K562 (cell line): ENCODE data around the gene NTNG1.

Source experiments
- CTCF ChIP-seq, 3 experiments: IDR thresholded peaks in 2 of 3; conservative IDR thresholded peaks in 1 of 3; 2 replicates each; pipeline ENCODE4 v1.5.1; 2011 to 2012; ENCODE audit warnings: low read length in 3 of 3, mild to moderate bottlenecking in 3 of 3, control low read depth in 2 of 3, improper control_type of control experiment in 1 of 3, inconsistent platforms in 1 of 3, low read depth in 1 of 3, mixed read lengths in 1 of 3, moderate library complexity in 1 of 3; ENCODE audit not compliant: insufficient read depth in 2 of 3
- DIDO1 ChIP-seq: fragments of 450-650 bp; IDR thresholded peaks from 2 replicates; pipeline ENCODE4 v1.6.1; 2016; ENCODE audit warnings: low read depth, missing biosample characterization, missing genetic modification characterization
- FOSL1 ChIP-seq: fragments of 200-800 bp; sonication (Bioruptor generic); conservative IDR thresholded peaks from 2 replicates; pipeline ENCODE4 v1.6.1; 2016; ENCODE audit warnings: missing genetic modification characterization, missing compliant biosample characterization
- HCFC1 ChIP-seq: IDR thresholded peaks from 2 replicates; pipeline ENCODE4 v1.6.1; 2012; ENCODE audit warnings: low read depth, low read length, improper control_type of control experiment
- KDM2B ChIP-seq: fragments of 250-450 bp; sonication (Bioruptor Pico); IDR thresholded peaks from 2 replicates; pipeline ENCODE4 v1.8.0; 2021; ENCODE audit warnings: mild to moderate bottlenecking, moderate library complexity
- NR3C1 ChIP-seq: sonication (generic); formaldehyde crosslinking; IDR thresholded peaks from 2 replicates; pipeline ENCODE4 v1.8.1; 2022; ENCODE audit warnings: missing genetic modification reagents
- RAD21 ChIP-seq, 2 experiments: fragments of 250-450 bp in 1 of 2; fragments of 450-650 bp in 1 of 2; sonication (Bioruptor Pico) in 1 of 2; formaldehyde crosslinking in 1 of 2; IDR thresholded peaks in 1 of 2; conservative IDR thresholded peaks in 1 of 2; 2 replicates each; pipeline versions ENCODE4 v1.4.0 to v1.8.0; 2020 to 2022; ENCODE audit warnings: mild to moderate bottlenecking in 2 of 2, moderate library complexity in 1 of 2
- RNF219 ChIP-seq: fragments of 250-450 bp; sonication (Bioruptor Pico); IDR thresholded peaks from 2 replicates; pipeline ENCODE4 v1.5.0; 2022; ENCODE audit warnings: mild to moderate bottlenecking
- SOX6 ChIP-seq: fragments of 450-650 bp; IDR thresholded peaks from 2 replicates; pipeline ENCODE4 v1.6.1; 2014; ENCODE audit warnings: mild to moderate bottlenecking
- ZBTB7A ChIP-seq: IDR thresholded peaks from 2 replicates; pipeline ENCODE4 v1.6.1; 2011; ENCODE audit warnings: low read depth, mild to moderate bottlenecking, low read length, moderate library complexity, borderline replicate concordance; ENCODE audit not compliant: control insufficient read depth
- ZFP36 ChIP-seq: fragments of 150-350 bp; IDR thresholded peaks from 2 replicates; pipeline ENCODE4 v1.6.1; 2018; ENCODE audit warnings: low read length, low read depth; ENCODE audit not compliant: partially characterized antibody
- TF ChIP-seq, protein P1 (sequence below), 2 experiments: fragments of 450-650 bp in 1 of 2; sonication (generic) in 1 of 2; formaldehyde crosslinking; conservative IDR thresholded peaks; 2 replicates each; pipeline versions ENCODE4 v1.4.0 to v1.8.1; 2020 to 2022; ENCODE audit warnings: mild to moderate bottlenecking in 1 of 2, missing genetic modification reagents in 1 of 2

DNA sequence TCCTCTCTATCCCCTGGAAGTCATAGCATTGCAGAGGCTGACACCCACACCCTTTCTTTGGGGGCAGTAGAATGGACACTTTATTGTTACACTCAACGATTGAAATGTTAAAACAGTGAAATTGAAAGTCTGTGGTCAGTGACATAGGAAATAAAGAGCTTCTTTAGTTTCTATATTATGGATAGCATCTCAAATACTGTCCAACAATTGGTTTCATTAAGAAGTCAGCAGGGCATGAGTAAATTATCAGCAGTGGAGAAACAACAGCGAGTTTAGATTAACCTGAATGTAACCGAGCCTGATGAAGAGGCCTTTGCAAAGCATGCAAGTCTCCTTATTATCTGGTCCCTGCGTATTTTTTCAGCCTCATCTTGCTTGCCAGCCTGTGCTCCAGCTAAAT lies 350.7 kb downstream of the NTNG1 start:
- TF ChIP-seq ZBTB7A (no peak), ZFP36 (no peak), KDM2B (no peak), FOSL1 (tag) (no peak), CTCF (IDR thresholded peaks at IDR 0.05 in 2 of 3, conservative IDR thresholded peaks at IDR 0.05 in 1 of 3; ENCODE audit: insufficient read depth in 2 of 3, low read depth in 1 of 3, low read length in 3 of 3) (no peak), SOX6 (no peak), HCFC1 (no peak), RAD21 (CRISPR knock-in tag; conservative IDR thresholded peaks at IDR 0.05 in 1 of 2, IDR thresholded peaks at IDR 0.05 in 1 of 2) (no peak), DIDO1 (no peak), RNF219 (CRISPR knock-in tag) (no peak), NR3C1 (no peak)
- TF ChIP-seq, protein P1, sequence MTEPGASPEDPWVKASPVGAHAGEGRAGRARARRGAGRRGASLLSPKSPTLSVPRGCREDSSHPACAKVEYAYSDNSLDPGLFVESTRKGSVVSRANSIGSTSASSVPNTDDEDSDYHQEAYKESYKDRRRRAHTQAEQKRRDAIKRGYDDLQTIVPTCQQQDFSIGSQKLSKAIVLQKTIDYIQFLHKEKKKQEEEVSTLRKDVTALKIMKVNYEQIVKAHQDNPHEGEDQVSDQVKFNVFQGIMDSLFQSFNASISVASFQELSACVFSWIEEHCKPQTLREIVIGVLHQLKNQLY (CRISPR knock-in tag; conservative IDR thresholded peaks at IDR 0.05): no peak
